ENCODE results near the gene KDR. TPM values are rescaled to one million over a fixed set of nuclear protein-coding genes. Genes with fewer than 3 reads are reported as not detected.

KDR gene
- total and polyA plus RNA-seq, 10 of the 15 experiments (the other 5 are each of a cell fraction or from before 2014, with no cell fraction given) = 0.04 to 0.13 TPM; not detected in 8

- TF ChIP-seq ZNF592 (IDR thresholded peaks at IDR 0.05) = no peak
These were observed 94.8 kb downstream of the KDR start (continued) for GRCh38 chr4:55030589-55030988.

DNA sequence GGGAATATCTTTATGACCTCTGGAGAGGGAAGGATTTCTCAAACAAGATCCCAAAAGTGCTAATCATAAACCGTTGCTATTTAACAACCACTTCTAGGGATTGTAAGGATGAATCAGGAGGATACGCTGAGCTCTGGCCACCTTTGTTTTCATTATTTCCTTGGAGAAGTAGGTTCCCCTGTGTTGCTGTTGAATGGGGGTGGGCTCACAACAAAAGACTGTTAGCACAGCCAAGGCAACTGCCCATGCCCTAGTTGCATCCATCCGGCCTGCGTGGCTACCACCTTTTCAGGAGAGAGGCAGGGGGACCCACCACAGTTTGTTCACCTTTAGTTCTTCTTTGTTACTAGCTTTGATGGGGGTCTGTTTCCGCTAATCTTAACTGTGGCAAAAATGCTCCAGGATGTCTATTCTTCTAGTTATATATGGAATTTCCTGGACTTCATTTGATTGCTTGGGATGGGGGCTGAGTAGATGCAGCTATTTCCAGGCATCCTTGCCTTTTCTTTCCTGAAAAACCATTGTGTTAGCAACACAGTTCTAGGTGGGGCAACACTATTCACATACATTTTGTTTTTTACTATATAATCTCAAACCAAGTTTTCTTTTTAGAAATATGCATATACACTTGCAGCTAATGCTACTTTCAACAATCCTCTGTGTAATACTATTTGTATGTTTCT is 95.4 kb downstream of the KDR start:
- ChIA-PET RAD21 (ENCODE audit: unreplicated experiment) (no interaction called here), CTCF (no interaction called here), SMC1A (ENCODE audit: uncharacterized antibody, unreplicated experiment) (no interaction called here), POLR2A (no interaction called here)
- Histone ChIP-seq H3K27me3 (replicated peaks in 1 of 2; ENCODE audit: control insufficient read depth in 2 of 2, insufficient read depth in 2 of 2, low read length in 1 of 2) (no peaks in the 10 kb centered on the region), H3K9me3 (replicated peaks; ENCODE audit: control insufficient read depth, insufficient read depth, low read length) (no peaks in the 10 kb centered on the region), H3K9ac (ENCODE audit: control insufficient read depth, insufficient read depth, low read length) (no peak overlapping the region), H2AFZ (ENCODE audit: control insufficient read depth, low read depth, low read length) (no peak overlapping the region), H3K4me2 (ENCODE audit: control insufficient read depth, insufficient read depth) (no peak overlapping the region), H3K4me3 (no peak overlapping the region), H3K79me2 (ENCODE audit: control insufficient read depth, insufficient read depth, low read length) (no peaks in the 10 kb centered on the region), H3K4me1 (ENCODE audit: control insufficient read depth, insufficient read depth, low read length) (no peaks in the 10 kb centered on the region), H3K27ac (ENCODE audit: control insufficient read depth, insufficient read depth) (no peak overlapping the region), H4K20me1 (ENCODE audit: control insufficient read depth, insufficient read depth) (no peaks in the 10 kb centered on the region), H3K36me3 (ENCODE audit: control insufficient read depth in 2 of 2, insufficient read depth in 2 of 2, low read length in 1 of 2) (no peaks in the 10 kb centered on the region)
- BruUV-seq (replicated peaks) = no TSS peak
- no peak for FAIRE-seq
- intact Hi-C loops (cut with micrococcal nuclease; ENCODE audit: unreplicated experiment) (no loop called here), in situ Hi-C loops (cut with MboI) (no loop called here)
- no peak for ATAC-seq
- DNase-seq (ENCODE audit: low read depth, low spot score) = no peak
- 46% methylated on average over 5 of the region's 5 CpGs for WGBS (ENCODE audit: insufficient coverage, insufficient replicate concordance, low lambda C conversion rate, missing lambda C conversion rate)
- TF ChIP-seq BACH1 (IDR thresholded peaks at IDR 0.05; ENCODE audit: borderline replicate concordance) = no peak
- TF ChIP-seq IRF5 (IDR thresholded peaks at IDR 0.05; ENCODE audit: borderline replicate concordance) = no peak
- no peak for TF ChIP-seq TCF3 (IDR thresholded peaks at IDR 0.05; ENCODE audit: borderline replicate concordance, insufficient read depth, low read depth, low read length)
- no peak for TF ChIP-seq CBX3 (IDR thresholded peaks at IDR 0.05; ENCODE audit: borderline replicate concordance, low read depth)
- TF ChIP-seq HSF1 (IDR thresholded peaks at IDR 0.05; ENCODE audit: low read depth, low read length) = no peak
- TF ChIP-seq CREM (IDR thresholded peaks at IDR 0.05; ENCODE audit: low read depth) = no peak
- no peak for TF ChIP-seq NFYB (IDR thresholded peaks at IDR 0.05; ENCODE audit: insufficient read depth, low read depth, low read length)
- no peak for TF ChIP-seq TCF7 (IDR thresholded peaks at IDR 0.05; ENCODE audit: borderline replicate concordance)
- no peak for TF ChIP-seq GATAD2B (conservative IDR thresholded peaks at IDR 0.05; ENCODE audit: low read depth)
- TF ChIP-seq SUPT20H (IDR thresholded peaks at IDR 0.05; ENCODE audit: borderline replicate concordance, control insufficient read depth, low read depth, low read length) = no peak
- TF ChIP-seq SP1 (IDR thresholded peaks at IDR 0.05; ENCODE audit: low read depth, low read length) = no peak
- no peak for TF ChIP-seq SPI1 (IDR thresholded peaks at IDR 0.05; ENCODE audit: borderline replicate concordance, insufficient read depth, low read depth, low read length)
- no peak for TF ChIP-seq GABPA (IDR thresholded peaks at IDR 0.05; ENCODE audit: low read depth)
- TF ChIP-seq HDAC6 (IDR thresholded peaks at IDR 0.05; ENCODE audit: unreplicated experiment) = no peak
- no peak for TF ChIP-seq CBFB (IDR thresholded peaks at IDR 0.05; ENCODE audit: low read depth)
- no peak for TF ChIP-seq IKZF2 (IDR thresholded peaks at IDR 0.05)
